ENCODE data around the gene QKI. TPM values are rescaled to one million over a fixed set of nuclear protein-coding genes. Genes with fewer than 3 reads are reported as not detected.
"Not testable (repeated sequence)": the region's sequence is repeated elsewhere in the genome, so short reads cannot be mapped to it uniquely, and the experiment has no call there.

Gene QKI
- total RNA-seq, 2 experiments from 2014 or later, result 48.6 to 62.7 TPM

DNA sequence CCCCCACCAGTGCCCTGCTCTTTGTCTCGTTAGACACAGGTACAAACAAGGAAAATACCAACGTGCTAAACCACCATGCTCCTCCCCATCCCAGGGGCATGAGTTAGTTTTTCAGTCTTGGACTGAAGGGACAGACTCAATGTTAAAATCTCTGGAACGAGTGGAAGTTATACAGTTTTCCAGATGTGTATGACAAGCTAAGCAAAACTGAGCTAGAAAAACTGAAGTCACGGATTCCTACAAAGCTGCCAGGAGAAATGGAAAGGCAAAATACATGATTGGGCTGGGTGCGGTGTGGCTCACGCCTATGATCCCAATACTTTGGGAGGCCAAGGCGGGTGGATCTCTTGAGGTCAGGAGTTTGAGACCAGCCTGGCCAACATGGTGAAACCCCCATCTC, 34.3 kb upstream of the QKI start:
- peaks cover 3% of the 10 kb centered on the region for H3K27me3 Mint-ChIP-seq
- ChIA-PET POLR2A (no interaction called here), CTCF (interaction anchor here (0.7 kb wide), 1 partner anchor 52 kb away, joined by 3 read pairs; no protein-coding TSS in a partner anchor)
- H3K27ac Mint-ChIP-seq, result no peak overlapping the region
- H3K4me3 Mint-ChIP-seq, result no peak overlapping the region
- H3K9me3 Mint-ChIP-seq (ENCODE audit: low read depth), result no peaks in the 10 kb centered on the region
- intact Hi-C loops (cut with DNase I, micrococcal nuclease), result no loop called here
- ATAC-seq, result no peak
- H3K4me1 Mint-ChIP-seq, result no peaks in the 10 kb centered on the region
- H3K36me3 Mint-ChIP-seq (ENCODE audit: low read depth), result no peaks in the 10 kb centered on the region
- no peak for DNase-seq

DNA sequence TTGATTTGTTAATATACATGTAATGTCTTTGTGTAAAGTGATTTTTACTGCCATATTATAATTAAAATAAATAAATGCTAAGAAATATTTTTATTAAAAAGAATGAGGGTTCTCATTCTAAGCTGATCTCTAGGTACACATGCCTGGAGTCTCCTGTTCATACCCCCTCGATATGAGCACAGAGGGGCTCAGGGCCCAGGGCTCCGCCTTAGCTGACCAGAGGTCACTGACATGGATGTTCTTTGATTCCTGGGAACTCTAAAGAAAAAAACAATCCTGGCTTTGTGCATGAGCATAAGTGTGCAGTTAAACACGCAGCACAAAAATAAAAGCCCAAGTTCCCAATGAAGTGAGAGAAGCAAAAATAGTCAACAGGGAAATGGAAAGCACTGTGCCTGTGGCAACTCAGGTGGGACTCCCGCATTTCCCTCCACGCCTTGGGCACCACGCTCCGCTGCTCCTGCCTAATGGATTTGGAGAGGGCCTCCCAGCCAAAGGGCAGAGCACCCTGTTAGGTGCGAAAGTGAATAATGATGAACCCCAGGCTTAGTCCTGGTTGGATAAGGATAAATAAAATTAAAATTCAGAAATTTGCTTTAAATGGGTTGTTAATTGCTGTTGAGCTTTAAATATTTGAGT, 33.3 kb upstream of the QKI start:
- Mint-ChIP-seq H3K9me3 (ENCODE audit: low read depth) (no peaks in the 10 kb centered on the region), H3K4me3 (no peak overlapping the region), H3K4me1 (no peaks in the 10 kb centered on the region), H3K27me3 (peaks cover 3% of the 10 kb centered on the region), H3K27ac (no peak overlapping the region), H3K36me3 (ENCODE audit: low read depth) (no peaks in the 10 kb centered on the region)
- ATAC-seq (no peak), DNase-seq (no peak)
- intact Hi-C loops (cut with DNase I, micrococcal nuclease), result no loop called here
- ChIA-PET CTCF (no interaction called here), POLR2A (no interaction called here)

DNA sequence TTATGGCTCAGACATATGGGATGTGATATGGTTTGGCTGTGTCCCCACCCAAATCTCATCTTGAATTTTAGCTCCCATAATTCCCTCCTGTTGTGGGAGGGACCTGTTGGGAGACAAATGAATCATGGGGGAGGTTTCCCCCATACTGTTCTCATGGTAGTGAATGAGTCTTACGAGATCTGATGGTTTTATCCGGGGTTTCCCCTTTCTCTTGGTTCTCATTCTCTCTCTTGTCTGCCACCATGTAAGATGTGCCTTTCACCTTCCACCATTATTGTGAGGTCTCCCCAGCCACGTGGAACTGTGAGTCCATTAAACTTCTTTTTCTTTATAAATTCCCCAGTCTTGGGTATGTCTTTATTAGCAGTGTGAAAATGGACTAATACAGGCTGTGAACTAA, 31.1 kb upstream of the QKI start:
- H3K27me3 Mint-ChIP-seq; H3K27ac Mint-ChIP-seq; DNase-seq; CTCF ChIA-PET; H3K4me3 Mint-ChIP-seq; H3K36me3 Mint-ChIP-seq (ENCODE audit: low read depth); H3K4me1 Mint-ChIP-seq; ATAC-seq; H3K9me3 Mint-ChIP-seq (ENCODE audit: low read depth); intact Hi-C loops (cut with DNase I, micrococcal nuclease): not testable (repeated sequence)
- POLR2A ChIA-PET, result interaction anchor here (0.6 kb wide), 1 partner anchor 13 kb away, joined by 8 read pairs; no protein-coding TSS in a partner anchor

DNA sequence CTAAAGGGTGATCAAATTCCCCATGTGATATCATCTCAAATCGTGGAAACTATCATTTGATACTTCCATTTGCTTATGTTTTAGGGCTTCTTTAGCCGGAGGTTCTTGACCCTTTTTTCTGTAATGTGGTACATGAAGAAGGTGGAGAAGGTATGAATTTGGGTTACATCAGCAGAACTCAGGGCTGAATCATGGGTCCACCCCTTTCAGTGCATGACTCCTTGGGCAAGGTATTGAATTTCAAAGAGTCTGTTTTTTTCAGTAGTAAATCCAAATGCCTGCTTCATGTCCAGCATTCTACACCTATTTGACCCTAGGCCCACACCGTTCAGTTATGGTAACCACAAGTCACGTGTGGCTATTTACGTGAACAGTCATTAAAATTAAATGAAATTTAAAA, 30.6 kb upstream of the QKI start:
- no peak overlapping the region for H3K4me3 Mint-ChIP-seq
- no peaks in the 10 kb centered on the region for H3K36me3 Mint-ChIP-seq (ENCODE audit: low read depth)
- H3K9me3 Mint-ChIP-seq (ENCODE audit: low read depth), result no peaks in the 10 kb centered on the region
- intact Hi-C loops (cut with DNase I, micrococcal nuclease), result no loop called here
- CTCF ChIA-PET, result no interaction called here
- ATAC-seq, result no peak
- H3K27ac Mint-ChIP-seq, result no peak overlapping the region
- no peak for DNase-seq
- POLR2A ChIA-PET, result no interaction called here
- no peaks in the 10 kb centered on the region for H3K4me1 Mint-ChIP-seq
- peaks cover 3% of the 10 kb centered on the region for H3K27me3 Mint-ChIP-seq

DNA sequence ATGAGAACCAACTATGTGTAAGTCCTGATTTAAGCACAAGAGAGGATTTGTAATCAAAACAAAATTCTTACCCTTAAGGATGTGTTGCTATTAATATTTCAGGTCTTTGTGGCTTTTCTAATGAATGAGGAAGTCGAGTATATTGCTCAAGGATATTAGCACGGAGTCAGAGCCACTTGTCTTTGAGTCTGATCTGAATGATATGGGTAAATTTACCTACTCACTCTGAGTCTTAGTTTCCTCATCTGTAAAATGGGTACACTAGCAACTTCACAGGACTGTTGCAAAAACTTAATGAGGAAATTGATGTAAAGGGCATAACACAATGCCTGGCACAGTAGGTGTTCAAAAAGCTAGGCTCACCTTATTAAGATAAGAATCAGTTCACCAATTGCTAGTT, 30.0 kb upstream of the QKI start:
- ChIA-PET POLR2A (no interaction called here), CTCF (no interaction called here)
- no peak for DNase-seq
- no peak overlapping the region for H3K27ac Mint-ChIP-seq
- intact Hi-C loops (cut with DNase I, micrococcal nuclease), result no loop called here
- ATAC-seq, result no peak
- H3K36me3 Mint-ChIP-seq (ENCODE audit: low read depth), result no peaks in the 10 kb centered on the region
- H3K4me3 Mint-ChIP-seq, result no peak overlapping the region
- peaks cover 3% of the 10 kb centered on the region for H3K27me3 Mint-ChIP-seq
- no peaks in the 10 kb centered on the region for H3K4me1 Mint-ChIP-seq
- H3K9me3 Mint-ChIP-seq (ENCODE audit: low read depth), result no peaks in the 10 kb centered on the region

DNA sequence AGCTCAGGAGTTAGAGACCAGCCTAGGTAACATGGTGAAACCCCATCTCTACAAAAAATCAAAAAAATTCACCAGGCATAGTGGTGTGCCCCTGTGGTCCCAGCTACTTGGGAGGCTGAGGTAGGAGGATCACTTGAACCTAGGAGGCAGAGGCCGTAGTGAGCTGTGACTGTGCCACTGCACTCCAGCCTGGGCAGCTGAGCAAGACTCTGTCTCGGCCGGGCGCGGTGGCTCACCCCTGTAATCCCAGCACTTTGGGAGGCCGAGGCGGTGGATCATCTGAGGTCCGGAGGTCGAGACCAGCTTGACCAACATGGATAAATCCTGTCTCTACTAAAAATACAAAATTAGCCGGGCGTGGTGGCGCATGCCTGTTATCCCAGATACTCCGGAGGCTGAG, 29.0 kb upstream of the QKI start:
- ATAC-seq; H3K27ac Mint-ChIP-seq; H3K27me3 Mint-ChIP-seq; intact Hi-C loops (cut with DNase I, micrococcal nuclease); DNase-seq; H3K4me1 Mint-ChIP-seq; H3K36me3 Mint-ChIP-seq (ENCODE audit: low read depth); H3K4me3 Mint-ChIP-seq; H3K9me3 Mint-ChIP-seq (ENCODE audit: low read depth); CTCF ChIA-PET; POLR2A ChIA-PET: not testable (repeated sequence)

DNA sequence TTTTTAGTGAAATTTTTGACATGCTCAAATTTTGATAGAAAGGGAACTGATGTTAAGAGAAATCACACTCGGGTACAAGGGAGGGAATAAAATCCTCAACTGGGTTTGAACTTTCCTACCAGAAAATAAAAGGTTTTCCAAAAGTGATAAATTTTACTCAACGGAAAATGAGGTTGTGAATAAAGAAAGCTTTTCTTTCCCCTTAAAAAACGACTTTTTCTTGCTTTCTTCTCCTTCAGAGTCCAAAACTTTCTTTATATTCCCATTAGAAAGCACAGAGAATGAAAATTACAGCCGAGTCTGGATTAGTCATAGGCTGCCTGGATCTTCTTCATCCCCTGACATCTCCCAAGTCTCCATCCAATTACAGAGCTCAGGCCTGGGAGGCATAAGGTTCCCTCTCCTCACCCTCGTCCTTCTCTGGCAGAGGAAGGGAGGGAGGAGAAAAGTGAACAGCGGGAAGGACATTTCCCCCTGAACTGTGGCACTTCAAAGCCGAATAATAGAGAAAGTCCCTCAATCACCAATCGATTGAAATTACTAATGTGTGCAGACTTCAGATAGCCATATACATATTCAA, 28.1 kb upstream of the QKI start:
- ATAC-seq, result no peak
- Mint-ChIP-seq H3K27ac (no peak overlapping the region), H3K9me3 (ENCODE audit: low read depth) (no peaks in the 10 kb centered on the region)

DNA sequence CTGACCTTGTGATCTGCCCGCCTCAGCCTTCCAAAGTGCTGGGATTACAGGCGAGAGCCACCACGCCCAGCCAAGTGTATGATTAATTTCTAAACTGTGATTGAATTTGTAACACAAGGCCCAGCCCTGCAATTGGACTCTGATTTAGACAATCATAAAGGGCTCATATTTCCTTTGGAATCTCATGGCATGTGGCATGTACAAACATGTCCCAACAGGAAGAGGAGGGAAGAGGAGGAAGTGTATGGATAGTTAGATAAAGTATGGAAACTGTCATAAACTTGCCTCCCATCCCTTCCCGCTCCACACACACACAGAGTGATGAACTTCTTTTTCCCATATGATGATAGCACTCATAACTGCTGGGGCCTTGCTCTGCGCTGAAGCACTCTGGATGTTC, 27.2 kb upstream of the QKI start:
- intact Hi-C loops (cut with DNase I, micrococcal nuclease), result no loop called here
- Mint-ChIP-seq H3K36me3 (ENCODE audit: low read depth) (no peaks in the 10 kb centered on the region), H3K9me3 (ENCODE audit: low read depth) (no peaks in the 10 kb centered on the region), H3K27me3 (peaks cover 5% of the 10 kb centered on the region), H3K4me3 (no peak overlapping the region), H3K4me1 (no peaks in the 10 kb centered on the region), H3K27ac (no peak overlapping the region)
- DNase-seq, result no peak
- ATAC-seq, result no peak
- ChIA-PET POLR2A (no interaction called here), CTCF (no interaction called here)

More for the DNA sequence above, 28.1 kb upstream of the QKI start:
- ChIA-PET CTCF (no interaction called here), POLR2A (no interaction called here)
- peaks cover 5% of the 10 kb centered on the region for H3K27me3 Mint-ChIP-seq
- DNase-seq, result no peak
- H3K4me1 Mint-ChIP-seq, result no peaks in the 10 kb centered on the region
- intact Hi-C loops (cut with DNase I, micrococcal nuclease), result no loop called here
- H3K4me3 Mint-ChIP-seq, result no peak overlapping the region
- no peaks in the 10 kb centered on the region for H3K36me3 Mint-ChIP-seq (ENCODE audit: low read depth)

DNA sequence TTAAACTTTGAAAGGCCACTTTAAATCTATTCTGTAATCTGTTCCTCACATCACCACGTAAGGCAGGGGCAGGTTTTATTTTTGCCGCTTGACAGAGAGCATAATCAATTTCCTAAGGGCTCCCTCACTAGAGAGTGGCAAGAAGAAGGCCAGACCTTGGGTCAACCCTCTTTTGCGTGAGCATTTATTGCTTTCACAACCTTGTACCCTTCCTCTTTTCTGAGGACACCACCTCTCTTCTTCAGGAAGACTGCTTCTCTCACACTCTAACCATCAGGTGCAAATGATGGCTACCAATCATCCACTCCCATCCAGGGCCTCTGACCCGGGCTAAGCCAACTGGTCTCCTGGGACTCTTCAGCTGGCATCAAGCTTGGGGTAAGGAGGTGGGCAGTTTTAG, 25.2 kb upstream of the QKI start:
- Mint-ChIP-seq H3K9me3 (ENCODE audit: low read depth) (no peaks in the 10 kb centered on the region), H3K27me3 (peaks cover 5% of the 10 kb centered on the region), H3K36me3 (ENCODE audit: low read depth) (no peaks in the 10 kb centered on the region), H3K4me3 (no peak overlapping the region), H3K4me1 (no peaks in the 10 kb centered on the region), H3K27ac (no peak overlapping the region)
- POLR2A ChIA-PET, result no interaction called here
- CTCF ChIA-PET, result no interaction called here
- intact Hi-C loops (cut with DNase I, micrococcal nuclease), result no loop called here
- no peak for ATAC-seq
- no peak for DNase-seq

DNA sequence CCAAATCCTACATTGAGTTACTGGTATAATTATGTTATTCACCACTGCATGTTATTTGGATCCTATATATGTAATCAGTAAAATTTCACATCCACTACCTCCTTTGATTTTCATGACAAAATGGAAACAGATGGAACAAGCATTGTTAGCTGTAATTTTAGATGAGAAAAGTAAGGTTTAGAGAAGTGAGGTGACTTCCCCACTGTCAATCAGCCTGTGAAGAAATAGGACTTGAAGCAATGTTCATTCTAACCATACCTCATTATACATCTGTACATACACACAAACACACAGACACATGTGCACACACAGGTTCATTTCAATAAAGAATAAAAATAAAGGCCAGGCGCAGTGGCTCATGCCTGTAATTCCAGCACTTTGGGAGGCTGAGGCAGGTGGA, 23.7 kb upstream of the QKI start:
- CTCF ChIA-PET, result interaction anchor here (1.6 kb wide), 1 partner anchor 11 kb away, joined by 3 read pairs; no protein-coding TSS in a partner anchor
- no peak overlapping the region for H3K4me3 Mint-ChIP-seq

DNA sequence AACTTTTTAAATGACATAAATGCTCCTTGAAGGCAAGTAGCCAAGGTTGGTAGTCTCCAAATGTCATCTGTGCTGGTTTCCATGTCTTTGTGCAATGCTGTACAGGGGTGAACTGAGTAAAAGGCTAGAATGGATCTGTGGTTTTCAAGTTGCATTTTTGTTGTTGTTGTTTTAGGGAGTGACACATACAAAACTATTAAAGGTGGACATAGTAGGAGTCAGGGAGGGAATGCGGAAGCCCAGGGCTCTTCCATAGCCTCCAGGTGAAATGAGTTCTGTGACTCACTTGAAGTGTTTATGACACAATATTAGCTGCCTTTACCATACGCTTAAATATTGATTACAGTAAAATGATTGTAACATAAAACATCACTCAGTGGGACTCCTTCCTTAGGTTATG, 22.5 kb upstream of the QKI start:
- DNase-seq (no peak), ATAC-seq (no peak)
- CTCF ChIA-PET, result interaction anchor here (1.6 kb wide), 1 partner anchor 9 kb away, joined by 3 read pairs; no protein-coding TSS in a partner anchor
- Mint-ChIP-seq H3K36me3 (ENCODE audit: low read depth) (no peaks in the 10 kb centered on the region), H3K27me3 (peaks cover 13% of the 10 kb centered on the region), H3K27ac (no peak overlapping the region), H3K9me3 (ENCODE audit: low read depth) (no peaks in the 10 kb centered on the region), H3K4me3 (no peak overlapping the region), H3K4me1 (peaks cover 5% of the 10 kb centered on the region)
- intact Hi-C loops (cut with DNase I, micrococcal nuclease), result no loop called here
- POLR2A ChIA-PET, result interaction anchor here (1.1 kb wide), 1 partner anchor 12 kb away, joined by 3 read pairs; no protein-coding TSS in a partner anchor

More for the DNA sequence above, 23.7 kb upstream of the QKI start:
- H3K27me3 Mint-ChIP-seq, result peaks cover 6% of the 10 kb centered on the region
- ATAC-seq (no peak), DNase-seq (no peak)
- no peaks in the 10 kb centered on the region for H3K9me3 Mint-ChIP-seq (ENCODE audit: low read depth)
- intact Hi-C loops (cut with DNase I, micrococcal nuclease), result no loop called here
- H3K27ac Mint-ChIP-seq, result no peak overlapping the region
- H3K4me1 Mint-ChIP-seq, result no peaks in the 10 kb centered on the region
- POLR2A ChIA-PET, result no interaction called here
- H3K36me3 Mint-ChIP-seq (ENCODE audit: low read depth), result no peaks in the 10 kb centered on the region

DNA sequence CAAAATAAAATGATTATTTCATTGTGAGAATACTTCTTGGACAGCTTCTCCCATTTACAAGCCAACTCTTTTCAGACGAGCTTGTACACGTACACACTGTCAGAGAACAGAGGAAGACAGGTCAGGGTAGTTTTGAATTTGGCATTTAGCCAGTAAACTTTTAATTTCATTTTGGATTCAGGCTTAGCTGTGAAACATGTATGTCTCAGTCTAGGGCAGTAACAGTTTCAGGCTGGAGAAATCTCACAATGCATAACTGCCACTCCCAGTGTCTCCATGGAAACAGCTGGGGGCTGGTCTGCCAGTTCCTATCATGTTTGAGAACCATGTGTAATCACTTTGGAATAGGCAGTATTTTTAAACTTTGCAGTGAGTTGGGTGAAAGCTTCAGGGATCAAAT, 22.0 kb upstream of the QKI start:
- ATAC-seq (no peak), DNase-seq (no peak)
- H3K4me3 Mint-ChIP-seq, result no peak overlapping the region
- CTCF ChIA-PET, result no interaction called here
- peaks cover 5% of the 10 kb centered on the region for H3K4me1 Mint-ChIP-seq
- no peaks in the 10 kb centered on the region for H3K9me3 Mint-ChIP-seq (ENCODE audit: low read depth)
- no peak overlapping the region for H3K27ac Mint-ChIP-seq
- H3K36me3 Mint-ChIP-seq (ENCODE audit: low read depth), result no peaks in the 10 kb centered on the region
- peaks cover 17% of the 10 kb centered on the region for H3K27me3 Mint-ChIP-seq
- intact Hi-C loops (cut with DNase I, micrococcal nuclease), result no loop called here
- POLR2A ChIA-PET, result interaction anchor here (1.1 kb wide), 1 partner anchor 12 kb away, joined by 3 read pairs; no protein-coding TSS in a partner anchor

Measured in activated CD4-positive, alpha-beta T cell treated with anti-CD3 and anti-CD28 coated beads for 36 hours (primary cell).